ENCODE results near the gene HSD17B12.

The HSD17B12 gene

DNA sequence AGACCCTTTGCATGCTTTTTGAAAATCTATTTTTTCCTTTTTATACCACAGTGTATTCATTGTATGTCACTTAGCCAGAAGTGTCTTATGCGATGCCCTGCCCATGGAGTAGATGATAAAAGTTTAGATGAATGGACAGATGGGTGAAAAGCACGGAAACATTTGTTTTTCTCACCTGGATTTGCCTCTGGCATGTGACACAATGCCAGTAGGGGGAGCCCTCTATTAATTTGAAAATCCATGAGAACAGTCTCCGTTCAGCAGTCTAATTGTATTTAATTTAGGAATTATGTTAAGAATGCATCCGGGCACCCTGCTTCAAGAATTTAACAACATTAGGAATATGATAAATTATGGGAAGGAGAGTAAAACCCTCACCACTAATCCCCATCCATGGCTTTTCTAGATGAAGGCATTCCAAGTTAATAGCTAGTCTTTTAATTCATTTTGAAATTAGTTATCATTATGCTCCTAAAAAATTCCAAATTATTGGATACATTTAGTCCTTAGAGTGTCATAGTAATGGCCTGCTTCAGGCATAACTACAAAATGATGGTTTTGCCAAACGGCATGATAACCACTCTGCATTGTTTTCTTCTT, 144.8 kb downstream of the HSD17B12 start:
- Histone ChIP-seq H2BK12ac (ENCODE audit: low read length) (no peak overlapping the region), H4K12ac (ENCODE audit: low read depth, low read length) (no peak overlapping the region), H3K14ac (ENCODE audit: low read length) (no peak overlapping the region), H2BK5ac (ENCODE audit: low read depth, low read length, poor library complexity) (no peak overlapping the region), H4K91ac (ENCODE audit: low read depth, low read length) (no peak overlapping the region), H2AFZ (ENCODE audit: insufficient read depth, low read length, poor library complexity) (no peak overlapping the region), H2AK5ac (ENCODE audit: low read length) (no peak overlapping the region), H3K27me3 (ENCODE audit: insufficient read depth, low read length) (no peaks in the 10 kb centered on the region), H3K36me3 (ENCODE audit: control insufficient read depth in 1 of 2, insufficient read depth in 2 of 2, low read length in 2 of 2) (peaks cover 0 to 2% of the 10 kb centered on the region in 2 experiments), H2BK120ac (ENCODE audit: insufficient read depth, low read length, poor library complexity) (no peak overlapping the region), H3K4me3 (ENCODE audit: low read depth, low read length) (no peak overlapping the region), H3K23ac (ENCODE audit: low read length) (no peak overlapping the region), H3K9ac (ENCODE audit: low read length) (no peak overlapping the region), H3K79me1 (ENCODE audit: low read length) (no peaks in the 10 kb centered on the region), H4K8ac (ENCODE audit: low read depth, low read length) (no peak overlapping the region), H3K4me1 (ENCODE audit: control insufficient read depth in 1 of 2, insufficient read depth in 2 of 2, low read length in 2 of 2) (no peaks in the 10 kb centered on the region), H3K4me2 (ENCODE audit: low read length) (no peak overlapping the region), H3K4ac (ENCODE audit: low read depth, low read length) (no peak overlapping the region), H3K79me2 (ENCODE audit: control insufficient read depth, insufficient read depth, low read length, poor library complexity) (no peaks in the 10 kb centered on the region), H3K27ac (ENCODE audit: low read depth, low read length) (no peak overlapping the region), H3K9me3 (ENCODE audit: insufficient read depth, low read depth, low read length) (no peaks in the 10 kb centered on the region), H3K18ac (ENCODE audit: low read length) (no peak overlapping the region)
- peak; percentile 39 to 79 for DNase-seq
- WGBS (ENCODE audit: extremely low coverage, insufficient coverage, insufficient read length), result no CpG with 5 or more reads among the region's 5 CpGs

GRCh38 chr11:43830928-43831440, 150.4 kb downstream of the HSD17B12 start:
- H2BK5ac ChIP-seq (ENCODE audit: low read depth, low read length, poor library complexity), result no peak overlapping the region
- H3K9me3 ChIP-seq (ENCODE audit: insufficient read depth, low read depth, low read length), result no peaks in the 10 kb centered on the region
- DNase-seq, result peak; percentile 85 to 97
- H4K12ac ChIP-seq (ENCODE audit: low read depth, low read length), result no peak overlapping the region
- H3K4ac ChIP-seq (ENCODE audit: low read depth, low read length), result no peak overlapping the region
- no peak overlapping the region for H3K23ac ChIP-seq (ENCODE audit: low read length)
- no peak overlapping the region for H3K9ac ChIP-seq (ENCODE audit: low read length)
- no peaks in the 10 kb centered on the region for H3K79me1 ChIP-seq (ENCODE audit: low read length)
- no peak overlapping the region for H4K91ac ChIP-seq (ENCODE audit: low read depth, low read length)
- no peak overlapping the region for H3K4me3 ChIP-seq (ENCODE audit: low read depth, low read length)
- H3K79me2 ChIP-seq (ENCODE audit: control insufficient read depth, insufficient read depth, low read length, poor library complexity), result no peaks in the 10 kb centered on the region
- no peak overlapping the region for H2BK120ac ChIP-seq (ENCODE audit: insufficient read depth, low read length, poor library complexity)
- no peak overlapping the region for H4K8ac ChIP-seq (ENCODE audit: low read depth, low read length)
- WGBS (ENCODE audit: extremely low coverage, insufficient coverage, insufficient read length), result no CpG with 5 or more reads among the region's 5 CpGs
- H3K14ac ChIP-seq (ENCODE audit: low read length), result no peak overlapping the region
- H3K36me3 ChIP-seq (ENCODE audit: control insufficient read depth in 1 of 2, insufficient read depth in 2 of 2, low read length in 2 of 2), result no peaks in the 10 kb centered on the region
- H2BK12ac ChIP-seq (ENCODE audit: low read length), result no peak overlapping the region
- H3K4me2 ChIP-seq (ENCODE audit: low read length), result no peak overlapping the region
- H2AFZ ChIP-seq (ENCODE audit: insufficient read depth, low read length, poor library complexity), result no peak overlapping the region
- H3K27me3 ChIP-seq (ENCODE audit: insufficient read depth, low read length), result no peaks in the 10 kb centered on the region
- peaks cover 0 to 3% of the 10 kb centered on the region in 2 experiments for H3K4me1 ChIP-seq (ENCODE audit: control insufficient read depth in 1 of 2, insufficient read depth in 2 of 2, low read length in 2 of 2)
- no peak overlapping the region for H2AK5ac ChIP-seq (ENCODE audit: low read length)
- H3K27ac ChIP-seq (ENCODE audit: low read depth, low read length), result no peak overlapping the region
- H3K18ac ChIP-seq (ENCODE audit: low read length), result no peak overlapping the region

DNA sequence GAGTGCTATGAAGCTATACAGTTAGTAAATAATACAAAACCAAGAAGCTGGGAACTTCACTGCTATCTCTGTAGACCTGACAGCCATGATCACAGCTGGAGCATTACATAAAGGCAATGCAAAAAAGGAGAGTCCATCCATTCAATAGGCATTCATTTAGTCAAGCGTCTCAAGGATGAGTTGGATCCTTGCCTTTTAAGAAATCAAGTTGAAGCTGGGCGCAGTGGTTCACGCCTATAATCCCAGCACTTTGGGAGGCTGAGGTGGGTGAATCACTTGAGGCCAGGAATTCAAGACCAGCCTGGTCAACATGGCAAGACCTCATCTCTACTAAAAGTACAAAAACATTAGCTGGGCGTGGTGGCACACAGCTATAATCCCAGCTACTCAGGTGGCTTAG, 152.0 kb downstream of the HSD17B12 start:
- Histone ChIP-seq H3K4me1 (ENCODE audit: control insufficient read depth in 1 of 2, insufficient read depth in 2 of 2, low read length in 2 of 2) (peaks cover 0 to 3% of the 10 kb centered on the region in 2 experiments), H3K14ac (ENCODE audit: low read length) (no peak overlapping the region), H3K27ac (ENCODE audit: low read depth, low read length) (no peak overlapping the region), H3K4me3 (ENCODE audit: low read depth, low read length) (no peak overlapping the region), H3K79me2 (ENCODE audit: control insufficient read depth, insufficient read depth, low read length, poor library complexity) (no peaks in the 10 kb centered on the region), H3K4ac (ENCODE audit: low read depth, low read length) (no peak overlapping the region), H4K91ac (ENCODE audit: low read depth, low read length) (no peak overlapping the region), H2BK120ac (ENCODE audit: insufficient read depth, low read length, poor library complexity) (no peak overlapping the region), H2AFZ (ENCODE audit: insufficient read depth, low read length, poor library complexity) (no peak overlapping the region), H3K36me3 (ENCODE audit: control insufficient read depth in 1 of 2, insufficient read depth in 2 of 2, low read length in 2 of 2) (no peaks in the 10 kb centered on the region), H4K12ac (ENCODE audit: low read depth, low read length) (no peak overlapping the region), H3K4me2 (ENCODE audit: low read length) (no peak overlapping the region), H3K9me3 (ENCODE audit: insufficient read depth, low read depth, low read length) (no peaks in the 10 kb centered on the region), H3K23ac (ENCODE audit: low read length) (no peak overlapping the region), H3K79me1 (ENCODE audit: low read length) (no peaks in the 10 kb centered on the region), H3K9ac (ENCODE audit: low read length) (no peak overlapping the region), H2AK5ac (ENCODE audit: low read length) (no peak overlapping the region), H2BK5ac (ENCODE audit: low read depth, low read length, poor library complexity) (no peak overlapping the region), H4K8ac (ENCODE audit: low read depth, low read length) (no peak overlapping the region), H3K18ac (ENCODE audit: low read length) (no peak overlapping the region), H2BK12ac (ENCODE audit: low read length) (no peak overlapping the region), H3K27me3 (ENCODE audit: insufficient read depth, low read length) (no peaks in the 10 kb centered on the region)
- no CpG with 5 or more reads among the region's 4 CpGs for WGBS (ENCODE audit: extremely low coverage, insufficient coverage, insufficient read length)
- DNase-seq, result no peak

DNA sequence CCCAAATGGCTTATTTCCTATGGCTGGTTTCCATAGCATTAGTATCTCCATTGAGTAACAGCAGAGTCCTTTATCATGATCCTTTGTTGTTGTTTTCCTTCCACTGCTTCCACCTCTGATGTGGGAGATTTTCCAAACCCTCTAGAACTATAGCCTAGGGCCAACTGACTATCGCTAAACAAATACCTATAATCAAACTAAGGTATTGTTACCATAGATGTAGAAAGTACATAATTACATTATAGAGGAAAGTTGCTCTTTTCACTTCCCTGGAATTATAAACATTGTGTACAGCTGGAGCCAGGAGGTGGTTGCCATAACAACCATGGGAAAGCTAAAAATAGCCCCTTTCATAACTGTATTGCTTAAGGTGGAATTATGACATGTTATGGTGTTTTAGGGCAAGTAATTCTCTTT, 153.1 kb downstream of the HSD17B12 start:
- peak; percentile 78 to 99 for DNase-seq
- Histone ChIP-seq H3K36me3 (ENCODE audit: control insufficient read depth in 1 of 2, insufficient read depth in 2 of 2, low read length in 2 of 2) (no peaks in the 10 kb centered on the region), H2AK5ac (ENCODE audit: low read length) (no peak overlapping the region), H3K4me1 (ENCODE audit: control insufficient read depth in 1 of 2, insufficient read depth in 2 of 2, low read length in 2 of 2) (peaks cover 0 to 3% of the 10 kb centered on the region in 2 experiments), H3K9me3 (ENCODE audit: insufficient read depth, low read depth, low read length) (no peaks in the 10 kb centered on the region), H3K18ac (ENCODE audit: low read length) (no peak overlapping the region), H3K4ac (ENCODE audit: low read depth, low read length) (no peak overlapping the region), H3K27me3 (ENCODE audit: insufficient read depth, low read length) (no peaks in the 10 kb centered on the region), H3K9ac (ENCODE audit: low read length) (no peak overlapping the region), H2BK120ac (ENCODE audit: insufficient read depth, low read length, poor library complexity) (no peak overlapping the region), H2AFZ (ENCODE audit: insufficient read depth, low read length, poor library complexity) (no peak overlapping the region), H3K14ac (ENCODE audit: low read length) (no peak overlapping the region), H3K23ac (ENCODE audit: low read length) (no peak overlapping the region), H3K4me3 (ENCODE audit: low read depth, low read length) (no peak overlapping the region), H3K4me2 (ENCODE audit: low read length) (no peak overlapping the region), H2BK12ac (ENCODE audit: low read length) (no peak overlapping the region), H2BK5ac (ENCODE audit: low read depth, low read length, poor library complexity) (no peak overlapping the region), H4K8ac (ENCODE audit: low read depth, low read length) (no peak overlapping the region), H4K91ac (ENCODE audit: low read depth, low read length) (no peak overlapping the region), H3K79me2 (ENCODE audit: control insufficient read depth, insufficient read depth, low read length, poor library complexity) (no peaks in the 10 kb centered on the region), H3K79me1 (ENCODE audit: low read length) (no peaks in the 10 kb centered on the region), H3K27ac (ENCODE audit: low read depth, low read length) (no peak overlapping the region), H4K12ac (ENCODE audit: low read depth, low read length) (no peak overlapping the region)
- WGBS (ENCODE audit: extremely low coverage, insufficient coverage, insufficient read length), result no CpG with 5 or more reads among the region's 1 CpG

Data from trophoblast cell (in vitro differentiated cells and primary cell).